ENCODE measurements around the gene CORO2A. TPM values are rescaled to one million over a fixed set of nuclear protein-coding genes. Genes with fewer than 3 reads are reported as not detected.
A peak's percentile ranks its signal among the peaks of the same experiment; 100 is the strongest.

CORO2A gene
- total and polyA plus RNA-seq, 4 donors = 1.7 to 7.9 (median 5.1) TPM

- no peak for DNase-seq (ENCODE audit: low read depth in 4 of 6, low spot score in 6 of 6)
- Histone ChIP-seq H3K36me3 (ENCODE audit: control insufficient read depth, insufficient read depth, low read length) (no peaks in the 10 kb centered on the region), H3K27ac (ENCODE audit: low read depth, low read length) (no peak overlapping the region), H3K4me1 (ENCODE audit: control insufficient read depth, insufficient read depth, low read length) (no peaks in the 10 kb centered on the region), H3K4me3 (ENCODE audit: low read depth, low read length) (no peak overlapping the region), H3K9me3 (ENCODE audit: control insufficient read depth, insufficient read depth, low read length) (no peaks in the 10 kb centered on the region), H3K27me3 (ENCODE audit: control insufficient read depth, insufficient read depth, low read length) (no peaks in the 10 kb centered on the region)
- 89% methylated on average over 7 of the region's 7 CpGs for WGBS (ENCODE audit: insufficient coverage)
Measured at GRCh38 chr9:98150164-98150563, 42.3 kb downstream of the CORO2A start.

GRCh38 chr9:98149422-98149821, 43.0 kb downstream of the CORO2A start:
- 41% methylated on average over 3 of the region's 3 CpGs for WGBS (ENCODE audit: insufficient coverage)
- no peak for DNase-seq (ENCODE audit: low read depth in 4 of 6, low spot score in 6 of 6)
- H3K36me3 ChIP-seq (ENCODE audit: control insufficient read depth, insufficient read depth, low read length) = no peaks in the 10 kb centered on the region
- no peak overlapping the region for H3K27ac ChIP-seq (ENCODE audit: low read depth, low read length)
- H3K27me3 ChIP-seq (ENCODE audit: control insufficient read depth, insufficient read depth, low read length) = no peaks in the 10 kb centered on the region
- no peaks in the 10 kb centered on the region for H3K9me3 ChIP-seq (ENCODE audit: control insufficient read depth, insufficient read depth, low read length)
- no peak overlapping the region for H3K4me3 ChIP-seq (ENCODE audit: low read depth, low read length)
- no peaks in the 10 kb centered on the region for H3K4me1 ChIP-seq (ENCODE audit: control insufficient read depth, insufficient read depth, low read length)

- no peak for DNase-seq (ENCODE audit: low read depth in 4 of 6, low spot score in 6 of 6)
- H3K27me3 ChIP-seq (ENCODE audit: control insufficient read depth, insufficient read depth, low read length) = no peaks in the 10 kb centered on the region
Measured at GRCh38 chr9:98148486-98148885, 44.0 kb downstream of the CORO2A start.

GRCh38 chr9:98147582-98147981, 44.9 kb downstream of the CORO2A start:
- Histone ChIP-seq H3K27ac (ENCODE audit: low read depth, low read length) (no peak overlapping the region), H3K27me3 (ENCODE audit: control insufficient read depth, insufficient read depth, low read length) (no peaks in the 10 kb centered on the region), H3K9me3 (ENCODE audit: control insufficient read depth, insufficient read depth, low read length) (no peaks in the 10 kb centered on the region), H3K4me1 (ENCODE audit: control insufficient read depth, insufficient read depth, low read length) (peaks cover 4% of the 10 kb centered on the region), H3K4me3 (ENCODE audit: low read depth, low read length) (no peak overlapping the region), H3K36me3 (ENCODE audit: control insufficient read depth, insufficient read depth, low read length) (no peaks in the 10 kb centered on the region)
- no CpG with 5 or more reads among the region's 2 CpGs for WGBS (ENCODE audit: insufficient coverage)
- no peak for DNase-seq (ENCODE audit: low read depth in 4 of 6, low spot score in 6 of 6)

More at GRCh38 chr9:98148486-98148885, 44.0 kb downstream of the CORO2A start:
- H3K4me3 ChIP-seq (ENCODE audit: low read depth, low read length) = no peak overlapping the region
- no peaks in the 10 kb centered on the region for H3K36me3 ChIP-seq (ENCODE audit: control insufficient read depth, insufficient read depth, low read length)
- H3K9me3 ChIP-seq (ENCODE audit: control insufficient read depth, insufficient read depth, low read length) = no peaks in the 10 kb centered on the region
- WGBS (ENCODE audit: insufficient coverage) = no CpG with 5 or more reads among the region's 2 CpGs
- H3K4me1 ChIP-seq (ENCODE audit: control insufficient read depth, insufficient read depth, low read length) = no peaks in the 10 kb centered on the region
- no peak overlapping the region for H3K27ac ChIP-seq (ENCODE audit: low read depth, low read length)

GRCh38 chr9:98146101-98146991, 46.1 kb downstream of the CORO2A start:
- Histone ChIP-seq H3K4me3 (ENCODE audit: low read depth, low read length) (no peak overlapping the region), H3K27ac (ENCODE audit: low read depth, low read length) (no peak overlapping the region), H3K27me3 (ENCODE audit: control insufficient read depth, insufficient read depth, low read length) (no peaks in the 10 kb centered on the region), H3K36me3 (ENCODE audit: control insufficient read depth, insufficient read depth, low read length) (no peaks in the 10 kb centered on the region), H3K9me3 (ENCODE audit: control insufficient read depth, insufficient read depth, low read length) (no peaks in the 10 kb centered on the region), H3K4me1 (ENCODE audit: control insufficient read depth, insufficient read depth, low read length) (peaks cover 9% of the 10 kb centered on the region)
- WGBS (ENCODE audit: insufficient coverage) = 61% methylated on average over 6 of the region's 7 CpGs
- no peak for DNase-seq (ENCODE audit: low read depth in 4 of 6, low spot score in 6 of 6)

GRCh38 chr9:98144631-98145030, 47.8 kb downstream of the CORO2A start:
- H3K4me1 ChIP-seq (ENCODE audit: control insufficient read depth, insufficient read depth, low read length) = peaks cover 9% of the 10 kb centered on the region
- 67% methylated on average over 2 of the region's 3 CpGs for WGBS (ENCODE audit: insufficient coverage)

GRCh38 chr9:98144076-98144475, 48.4 kb downstream of the CORO2A start:
- H3K9me3 ChIP-seq (ENCODE audit: control insufficient read depth, insufficient read depth, low read length) = no peaks in the 10 kb centered on the region
- no peak overlapping the region for H3K27ac ChIP-seq (ENCODE audit: low read depth, low read length)
- H3K27me3 ChIP-seq (ENCODE audit: control insufficient read depth, insufficient read depth, low read length) = no peaks in the 10 kb centered on the region
- 92% methylated on average over 2 of the region's 4 CpGs for WGBS (ENCODE audit: insufficient coverage)
- H3K36me3 ChIP-seq (ENCODE audit: control insufficient read depth, insufficient read depth, low read length) = no peaks in the 10 kb centered on the region
- peaks cover 9% of the 10 kb centered on the region for H3K4me1 ChIP-seq (ENCODE audit: control insufficient read depth, insufficient read depth, low read length)
- DNase-seq (ENCODE audit: low read depth in 4 of 6, low spot score in 6 of 6) = no peak
- H3K4me3 ChIP-seq (ENCODE audit: low read depth, low read length) = no peak overlapping the region

More at GRCh38 chr9:98144631-98145030, 47.8 kb downstream of the CORO2A start:
- H3K27me3 ChIP-seq (ENCODE audit: control insufficient read depth, insufficient read depth, low read length) = no peaks in the 10 kb centered on the region
- no peak for DNase-seq (ENCODE audit: low read depth in 4 of 6, low spot score in 6 of 6)
- H3K27ac ChIP-seq (ENCODE audit: low read depth, low read length) = no peak overlapping the region
- no peak overlapping the region for H3K4me3 ChIP-seq (ENCODE audit: low read depth, low read length)
- no peaks in the 10 kb centered on the region for H3K36me3 ChIP-seq (ENCODE audit: control insufficient read depth, insufficient read depth, low read length)
- no peaks in the 10 kb centered on the region for H3K9me3 ChIP-seq (ENCODE audit: control insufficient read depth, insufficient read depth, low read length)

- H3K27ac ChIP-seq (ENCODE audit: low read depth, low read length) = no peak overlapping the region
- peaks cover 9% of the 10 kb centered on the region for H3K4me1 ChIP-seq (ENCODE audit: control insufficient read depth, insufficient read depth, low read length)
- peak in 1 of 6 donors; percentile 60 for DNase-seq (ENCODE audit: low read depth in 4 of 6, low spot score in 6 of 6)
- no peak overlapping the region for H3K4me3 ChIP-seq (ENCODE audit: low read depth, low read length)
- no peaks in the 10 kb centered on the region for H3K36me3 ChIP-seq (ENCODE audit: control insufficient read depth, insufficient read depth, low read length)
- H3K9me3 ChIP-seq (ENCODE audit: control insufficient read depth, insufficient read depth, low read length) = no peaks in the 10 kb centered on the region
- 47% methylated on average over 4 of the region's 8 CpGs for WGBS (ENCODE audit: insufficient coverage)
- H3K27me3 ChIP-seq (ENCODE audit: control insufficient read depth, insufficient read depth, low read length) = no peaks in the 10 kb centered on the region
Measured at GRCh38 chr9:98142925-98143481, 49.4 kb downstream of the CORO2A start.

GRCh38 chr9:98142182-98142907, 50.1 kb downstream of the CORO2A start:
- Histone ChIP-seq H3K4me3 (ENCODE audit: low read depth, low read length) (no peak overlapping the region), H3K27me3 (ENCODE audit: control insufficient read depth, insufficient read depth, low read length) (no peaks in the 10 kb centered on the region), H3K27ac (ENCODE audit: low read depth, low read length) (no peak overlapping the region), H3K4me1 (ENCODE audit: control insufficient read depth, insufficient read depth, low read length) (peaks cover 9% of the 10 kb centered on the region), H3K9me3 (ENCODE audit: control insufficient read depth, insufficient read depth, low read length) (no peaks in the 10 kb centered on the region), H3K36me3 (ENCODE audit: control insufficient read depth, insufficient read depth, low read length) (no peaks in the 10 kb centered on the region)
- 62% methylated on average over 10 of the region's 13 CpGs for WGBS (ENCODE audit: insufficient coverage)
- DNase-seq (ENCODE audit: low read depth in 4 of 6, low spot score in 6 of 6) = no peak

Data from spinal cord (tissue), 10 donors.